Islet of Langerhans (tissue), 1 donor: ENCODE measurements around the gene SLC23A3.

Experiments used
- FAIRE-seq: peaks from one replicate; lab custom pipeline; 2011; peaks lifted over from hg19 to GRCh38; lab: Jason Lieb, UNC

Gene SLC23A3

DNA sequence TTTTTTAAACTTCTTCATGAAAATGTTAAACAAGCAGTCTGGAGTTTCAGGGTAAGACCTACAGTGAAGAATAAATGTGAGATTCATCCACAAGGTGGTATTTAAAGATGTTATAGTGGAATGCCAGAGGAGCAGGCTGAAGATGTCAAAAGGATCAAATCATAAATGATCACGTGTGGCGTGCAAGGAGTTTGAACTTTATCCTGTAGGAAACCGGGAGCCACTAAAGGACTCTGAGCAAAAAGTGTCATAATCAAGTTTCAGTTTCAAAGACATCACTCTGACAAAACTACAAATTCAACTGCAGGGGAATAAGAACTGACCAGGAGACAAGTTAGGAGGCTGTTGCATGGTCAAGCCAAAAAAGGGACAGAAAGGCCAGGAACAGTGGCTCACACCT is 29.1 kb downstream of the SLC23A3 start:
- no peak for FAIRE-seq

DNA sequence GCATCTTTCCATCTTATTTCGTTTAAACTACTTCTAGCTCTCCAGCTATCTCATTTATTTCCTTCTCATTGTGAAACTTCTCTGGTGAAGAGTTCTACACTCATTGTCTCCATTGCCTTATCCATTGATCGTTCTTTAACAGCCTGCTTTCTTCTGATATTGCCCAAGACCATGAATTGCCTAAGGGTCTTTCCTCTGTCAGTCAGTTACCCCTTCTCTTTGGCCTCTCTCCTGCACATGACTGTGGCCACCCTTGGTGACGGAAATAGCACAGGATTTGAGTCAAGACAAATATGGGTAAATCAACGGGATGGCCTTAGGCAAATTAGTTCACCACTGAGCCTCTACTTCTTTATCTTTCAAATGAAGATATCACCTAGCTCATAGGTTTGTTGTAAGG is 35.9 kb downstream of the SLC23A3 start:
- no peak for FAIRE-seq

DNA sequence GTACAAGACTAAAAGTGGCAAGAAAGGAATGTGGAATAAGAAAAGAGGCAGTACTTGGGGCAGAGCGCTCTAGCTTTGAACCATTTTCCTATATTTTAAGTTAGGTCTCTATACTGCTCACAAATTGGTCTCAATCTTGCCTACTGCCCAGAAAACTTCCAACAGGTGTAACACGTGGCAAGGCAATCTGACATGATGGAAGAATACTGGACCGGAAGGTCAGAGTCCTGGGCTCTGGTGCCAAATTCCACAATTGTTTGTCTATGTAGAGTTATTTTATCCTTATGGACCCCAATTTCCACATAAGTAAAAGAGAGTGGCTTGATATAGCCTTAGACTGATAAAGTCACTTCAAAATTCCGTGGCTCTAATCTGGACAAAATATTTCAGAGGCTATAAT is 38.1 kb downstream of the SLC23A3 start:
- FAIRE-seq = no peak

DNA sequence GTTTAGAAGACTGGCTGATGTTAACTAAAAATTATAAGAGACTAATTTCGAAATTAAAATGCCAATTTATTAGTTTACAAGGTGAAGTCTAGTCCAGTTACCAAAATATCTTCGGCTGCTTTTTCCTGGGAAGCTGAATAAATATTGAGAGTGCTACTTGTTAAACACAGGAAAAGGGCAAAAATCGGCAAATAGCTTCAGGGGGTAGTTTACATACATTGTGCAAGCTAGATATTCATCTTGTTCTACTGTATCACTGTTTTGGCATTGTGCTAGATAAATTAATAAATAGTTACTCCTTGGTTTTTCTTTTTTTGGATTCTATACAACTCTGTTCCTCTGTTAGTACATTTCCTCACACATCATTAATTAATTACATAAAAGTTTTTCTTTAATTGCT is 38.5 kb downstream of the SLC23A3 start:
- no peak for FAIRE-seq

DNA sequence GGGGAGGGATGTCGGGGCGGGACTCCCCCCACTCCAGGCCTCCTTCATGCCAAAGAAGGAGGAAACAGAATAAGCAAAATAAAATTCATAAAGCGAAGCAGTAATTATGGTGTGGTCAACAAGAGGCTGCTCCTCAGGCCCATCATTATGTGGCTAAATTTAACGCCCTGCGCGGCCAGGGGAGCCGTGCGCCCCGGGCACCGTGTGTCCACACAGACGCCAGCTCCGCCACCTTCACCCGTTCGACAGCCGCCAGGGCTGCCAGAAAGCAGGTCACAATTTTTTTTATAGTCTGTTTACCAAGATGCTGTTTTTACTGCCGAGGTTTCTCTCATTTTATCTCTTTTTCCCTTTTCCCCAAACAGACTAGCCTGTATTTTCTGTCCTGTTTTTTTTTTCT is 40.2 kb downstream of the SLC23A3 start:
- FAIRE-seq = no peak

DNA sequence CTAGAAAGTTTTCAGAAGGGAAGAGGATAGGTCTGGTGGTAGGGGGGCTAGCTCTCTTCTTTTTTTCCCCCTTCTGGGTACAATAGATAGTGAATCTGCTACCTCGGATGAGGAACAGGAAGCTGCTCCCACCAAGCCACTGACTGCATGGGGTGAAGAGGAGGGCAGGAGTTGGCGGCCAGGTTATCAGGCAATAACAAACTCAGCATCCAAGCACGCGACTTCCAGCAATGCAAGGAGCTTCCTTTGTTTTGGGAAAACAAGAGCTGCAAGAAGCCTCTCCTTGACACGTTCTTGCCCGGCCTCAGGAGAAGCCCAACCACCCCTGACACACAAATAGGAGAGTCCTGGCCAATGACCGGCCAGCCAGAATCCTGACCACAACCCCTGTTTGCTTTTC is 41.4 kb downstream of the SLC23A3 start:
- no peak for FAIRE-seq

DNA sequence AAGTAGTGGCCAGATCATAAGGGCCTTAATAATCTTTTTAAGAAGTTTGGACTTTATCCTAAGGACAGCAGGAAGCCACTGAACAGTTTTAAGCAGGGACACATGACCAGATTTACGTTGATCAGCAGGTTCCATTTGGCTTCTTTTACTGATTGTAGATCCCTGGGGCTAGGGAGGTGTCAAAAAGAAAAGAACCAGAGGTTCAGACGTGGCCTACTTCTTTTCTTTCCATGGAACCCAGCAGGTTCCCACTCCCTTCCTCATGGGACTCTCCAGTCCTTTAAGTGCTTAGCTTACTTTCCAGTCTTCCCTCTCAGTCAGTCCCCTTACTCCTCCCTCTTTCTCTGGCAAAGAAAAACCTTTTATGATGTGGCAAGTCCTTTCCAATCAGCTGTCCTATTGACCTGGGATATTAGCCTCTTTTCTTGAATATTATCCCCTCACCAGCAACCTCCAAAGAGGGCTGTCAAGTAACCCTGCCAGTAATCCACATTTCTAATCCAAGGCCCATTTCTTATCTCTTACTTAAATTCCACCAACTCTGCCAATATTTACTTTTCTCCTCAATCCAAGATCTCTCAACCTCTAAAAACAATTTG is 42.7 kb downstream of the SLC23A3 start:
- no peak for FAIRE-seq

DNA sequence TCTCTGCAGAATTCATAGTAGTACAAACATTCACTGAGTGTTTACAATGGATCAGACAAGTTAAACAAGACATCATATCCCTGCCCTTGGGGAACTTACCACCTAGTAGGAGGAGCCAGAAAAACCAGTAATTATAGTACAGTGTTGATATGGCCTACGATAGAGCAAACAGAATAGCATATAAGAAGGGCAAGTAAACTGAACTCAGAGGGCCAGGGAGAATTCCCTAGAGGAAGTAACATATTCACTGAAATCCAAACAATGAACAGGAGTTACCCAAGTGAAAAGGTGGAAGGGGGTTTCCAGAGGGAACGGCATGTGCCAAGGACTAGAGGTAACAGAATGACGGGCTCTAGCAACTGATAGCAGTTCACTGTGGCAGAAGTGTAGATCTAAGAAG is 43.3 kb downstream of the SLC23A3 start:
- FAIRE-seq = no peak

DNA sequence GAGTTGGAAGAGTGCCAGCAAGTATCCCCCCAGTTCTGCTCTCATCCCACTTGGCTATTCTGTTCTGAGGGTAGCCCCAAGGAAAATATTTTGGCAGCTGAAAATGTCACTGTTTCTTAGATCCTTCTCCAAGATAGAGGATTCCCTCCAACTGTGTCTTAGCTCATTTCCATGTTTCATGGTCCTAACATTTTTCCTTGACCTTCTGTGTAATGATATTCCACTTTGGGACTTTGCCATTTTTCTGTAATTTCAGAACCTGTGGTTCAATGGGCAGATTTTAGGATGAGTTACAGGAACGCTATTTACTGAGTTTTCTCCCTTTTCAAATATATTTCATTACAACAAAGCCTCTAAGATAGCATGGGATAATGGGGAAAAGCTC is 44.0 kb downstream of the SLC23A3 start:
- FAIRE-seq = no peak

DNA sequence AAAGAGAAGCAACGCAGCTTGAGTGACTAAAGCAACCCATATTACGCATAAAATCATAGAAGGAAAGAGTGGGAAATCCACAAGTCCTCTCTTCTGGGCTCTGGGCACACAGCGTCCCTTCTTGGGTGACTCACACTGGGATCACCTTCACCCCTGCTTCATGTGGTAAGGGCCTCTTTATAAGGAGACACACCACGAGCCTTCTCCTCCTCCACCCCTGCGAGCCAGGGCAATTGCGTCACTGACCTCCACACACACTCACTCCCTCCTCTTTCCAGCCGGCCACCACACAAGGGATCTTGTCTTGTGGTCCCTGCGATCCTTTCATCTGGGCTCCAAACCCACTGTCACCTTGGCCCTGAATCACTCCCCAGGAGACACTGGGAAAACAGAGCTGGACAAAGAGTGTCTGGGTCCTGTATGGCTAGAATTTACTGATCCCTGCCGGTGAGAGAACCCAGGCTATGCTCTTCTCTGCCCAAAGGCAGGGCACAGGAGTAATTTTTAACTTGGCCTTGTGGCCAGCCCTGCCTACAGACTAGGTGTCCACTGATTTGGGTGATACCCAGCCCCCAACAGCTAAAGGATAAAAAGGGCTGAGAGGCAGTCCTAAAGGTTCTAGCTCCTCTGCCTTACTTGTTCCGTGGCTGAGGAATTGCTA is 44.5 kb downstream of the SLC23A3 start:
- FAIRE-seq = no peak

DNA sequence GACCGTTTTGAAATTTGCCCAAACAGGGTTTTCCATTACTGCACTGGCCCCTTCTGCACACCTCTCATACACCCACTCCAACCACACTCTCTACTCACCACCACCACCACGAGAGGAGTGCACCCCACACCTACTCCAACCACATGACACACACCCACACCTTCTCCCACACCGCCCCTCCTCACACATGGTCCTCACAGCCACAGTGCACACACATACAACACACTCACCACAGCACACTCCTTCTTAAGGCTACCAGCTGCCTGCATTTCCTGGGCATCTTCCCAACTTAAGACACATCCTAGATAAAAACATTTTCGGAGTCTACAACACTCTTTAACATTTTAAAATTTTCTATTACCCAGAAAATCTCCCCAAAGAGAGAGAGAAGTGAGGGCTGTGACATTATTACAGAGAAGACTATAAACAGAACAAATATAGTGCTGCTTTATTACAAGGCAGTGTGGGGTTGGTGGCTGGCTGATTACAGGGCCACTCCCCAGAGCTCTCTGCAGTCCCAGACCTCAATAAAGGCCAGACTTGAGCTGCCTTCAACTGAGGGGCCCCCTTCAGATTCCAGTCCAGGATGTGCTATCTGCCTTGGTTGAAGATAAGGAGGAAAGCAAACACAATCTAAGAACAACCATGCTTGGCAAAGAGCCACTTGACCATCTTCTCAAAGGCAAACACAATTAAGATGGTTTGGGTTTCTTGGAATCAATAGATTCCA is 45.3 kb downstream of the SLC23A3 start:
- FAIRE-seq = no peak

DNA sequence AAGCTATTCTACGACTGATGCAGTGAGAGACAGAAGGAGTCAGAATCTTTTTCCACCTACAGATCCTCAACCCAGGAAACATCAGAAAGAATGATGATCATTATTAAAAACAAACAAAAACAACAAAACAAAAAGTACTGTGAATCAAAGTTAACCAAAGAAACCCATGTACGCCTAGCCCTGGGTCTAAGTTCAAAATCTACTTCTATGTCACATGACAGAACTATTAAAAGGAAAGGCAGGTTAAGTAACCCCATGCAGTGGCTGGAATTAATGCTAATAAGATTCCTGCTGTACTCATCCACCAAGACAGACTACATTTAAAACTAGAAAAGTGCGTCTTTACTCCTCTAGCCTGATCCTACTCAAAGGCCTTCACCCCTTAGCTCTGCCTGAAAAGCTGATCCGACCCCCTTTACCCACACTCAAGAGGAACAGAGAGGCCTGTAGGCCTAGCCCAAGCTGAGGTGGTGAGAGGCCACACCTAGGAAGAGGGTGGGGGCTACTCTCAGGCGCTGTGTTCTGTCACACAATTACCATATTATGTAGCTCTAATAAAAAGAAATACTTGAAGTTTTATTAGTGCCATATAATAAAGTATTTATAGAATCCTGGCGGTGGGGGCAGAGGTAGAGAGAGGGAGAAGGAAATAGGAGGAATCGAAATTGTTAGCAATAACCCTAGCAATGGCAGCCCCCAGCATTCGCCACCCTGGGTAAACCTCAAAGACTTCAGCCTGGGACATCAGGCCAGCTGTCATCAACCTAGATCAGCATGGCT is 46.3 kb downstream of the SLC23A3 start:
- no peak for FAIRE-seq

DNA sequence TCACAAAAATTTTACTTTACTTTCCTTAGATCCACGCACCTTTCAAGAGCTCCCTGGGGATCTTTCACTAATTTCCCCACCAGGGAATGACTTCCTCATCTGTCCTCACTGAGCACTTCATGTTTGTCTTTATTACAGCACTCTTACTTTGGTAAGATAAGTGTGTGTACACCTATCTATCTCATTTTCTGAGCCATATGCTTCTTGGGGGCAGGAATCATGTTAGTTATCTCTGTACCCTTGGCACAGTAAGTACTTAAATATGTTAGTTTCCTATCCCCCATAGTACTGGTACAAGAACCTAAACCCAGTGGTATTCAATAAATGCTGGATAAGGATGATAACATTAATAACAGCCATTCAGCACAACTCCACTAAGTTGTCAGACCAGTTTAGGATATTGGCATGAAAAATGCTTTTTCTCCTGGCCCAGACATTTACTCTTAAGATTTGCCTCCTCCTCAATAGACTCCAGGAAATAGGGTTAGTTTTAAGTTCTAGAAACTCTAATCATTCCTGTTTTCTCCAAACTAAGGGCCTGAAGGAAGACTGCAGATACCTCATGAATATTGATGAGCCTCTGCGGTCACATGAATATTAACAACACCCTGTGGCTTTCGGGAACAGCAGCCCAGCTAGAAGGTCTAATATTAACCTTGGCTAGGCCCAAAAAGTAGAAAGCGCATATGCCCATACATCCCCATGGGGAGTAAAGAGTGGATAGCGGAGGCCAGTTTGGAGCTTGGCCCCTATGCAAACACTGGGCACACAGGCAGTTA is 47.4 kb downstream of the SLC23A3 start:
- FAIRE-seq = no peak

DNA sequence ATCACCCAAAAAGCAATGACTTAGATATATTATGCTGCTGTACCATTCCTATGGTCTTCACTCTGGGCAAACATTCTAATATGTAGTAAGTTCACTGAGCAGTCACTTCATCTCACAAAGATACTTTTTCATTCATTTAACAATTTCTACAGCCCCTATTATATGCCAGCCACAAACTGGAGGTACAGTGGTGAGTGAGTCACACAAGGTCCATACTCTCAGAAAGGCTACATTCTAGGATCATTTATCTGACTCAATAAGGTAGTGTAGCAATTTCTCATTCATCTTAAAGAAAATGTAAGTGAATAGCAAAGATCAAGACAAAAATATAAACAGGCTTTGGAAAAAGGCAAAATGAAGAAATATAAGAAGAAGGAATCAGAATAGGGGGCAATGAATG is 49.7 kb downstream of the SLC23A3 start:
- no peak for FAIRE-seq

DNA sequence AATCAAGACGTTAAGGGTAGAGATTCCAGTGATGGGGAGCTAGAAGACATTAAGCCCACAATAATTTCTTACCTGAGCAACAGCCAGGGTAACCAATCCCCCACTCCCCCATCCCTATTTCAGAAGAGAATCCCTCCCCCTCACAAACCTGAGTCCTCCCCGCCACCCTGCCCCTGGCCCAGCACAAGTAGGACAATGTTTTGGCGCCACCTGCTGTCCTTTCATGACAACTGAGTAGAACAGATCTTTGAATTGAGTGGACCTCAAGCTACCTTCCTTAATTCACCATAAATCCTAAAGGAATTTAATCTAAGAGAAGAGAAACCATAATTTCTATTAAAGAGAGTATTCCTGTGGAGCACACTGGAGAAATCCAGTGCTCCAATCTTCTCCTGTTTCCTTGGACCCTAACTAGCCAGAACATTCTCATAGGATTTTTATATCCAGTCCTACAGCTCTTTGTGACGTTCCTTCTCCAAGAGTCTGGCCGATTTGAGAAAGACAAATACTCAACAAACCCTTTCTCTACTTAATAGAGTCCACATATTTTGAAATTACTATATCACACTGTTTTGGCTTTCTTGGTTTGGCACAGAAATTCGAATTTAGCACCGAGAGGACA is 50.3 kb downstream of the SLC23A3 start:
- no peak for FAIRE-seq

DNA sequence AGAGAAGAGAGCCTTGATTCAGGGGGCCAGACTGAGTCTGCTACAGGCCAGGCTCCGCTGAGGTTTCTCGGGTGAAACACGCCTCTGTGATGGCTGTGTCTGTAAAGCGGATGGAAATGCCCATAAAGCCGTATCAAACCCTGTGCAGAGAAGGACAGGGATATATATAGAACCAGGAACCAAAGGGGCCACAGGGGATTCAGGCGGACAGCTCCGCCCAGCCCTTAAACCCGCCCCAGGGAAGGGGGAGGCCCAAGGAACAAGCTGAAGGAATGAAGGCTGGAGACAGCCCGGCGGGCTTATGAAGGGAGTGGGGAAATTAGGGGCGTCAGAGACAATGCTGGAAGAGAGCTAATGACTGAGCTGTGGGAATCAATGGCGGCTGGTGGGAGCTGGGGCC is 51.3 kb downstream of the SLC23A3 start:
- no peak for FAIRE-seq

DNA sequence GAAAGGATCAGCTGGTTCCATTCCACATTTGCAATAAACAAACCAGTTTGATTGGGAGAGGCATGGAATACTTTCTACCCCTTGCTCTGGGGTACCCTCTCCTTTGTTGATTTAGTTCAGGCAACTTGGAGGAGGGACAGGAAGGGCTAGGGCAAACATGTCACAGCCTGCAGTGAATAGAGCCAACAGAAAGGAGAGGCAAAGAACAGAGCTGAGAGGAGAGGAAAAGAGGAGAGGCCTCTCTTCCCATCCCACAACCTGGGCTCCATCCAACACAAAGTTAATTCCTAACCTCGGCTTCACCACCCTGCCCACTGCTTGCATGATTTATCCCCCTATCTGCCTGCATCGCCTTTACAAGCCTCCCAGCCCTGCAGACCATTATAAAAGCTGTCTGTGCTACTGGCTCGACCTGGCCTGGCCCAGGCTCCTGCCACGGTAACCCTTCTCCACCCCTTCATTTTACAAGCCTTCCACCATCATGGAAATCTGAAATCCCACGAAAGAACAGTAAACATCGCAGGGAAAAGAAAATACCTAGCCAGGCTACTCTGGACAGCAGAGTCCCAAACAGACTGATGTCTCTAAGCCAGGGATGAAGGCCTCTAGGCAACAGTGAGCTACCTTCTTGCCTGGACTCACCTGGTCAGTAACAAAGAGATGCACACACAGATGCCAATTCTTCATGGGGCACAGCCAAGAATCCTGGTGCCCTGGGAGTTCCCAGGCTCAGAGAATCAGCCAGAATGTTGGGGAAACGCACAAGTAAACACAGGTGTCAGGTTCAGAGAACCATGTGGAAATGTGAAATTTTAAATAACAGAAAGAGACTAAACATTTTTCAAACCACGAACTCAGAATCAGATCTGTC is 52.8 kb downstream of the SLC23A3 start:
- no peak for FAIRE-seq

DNA sequence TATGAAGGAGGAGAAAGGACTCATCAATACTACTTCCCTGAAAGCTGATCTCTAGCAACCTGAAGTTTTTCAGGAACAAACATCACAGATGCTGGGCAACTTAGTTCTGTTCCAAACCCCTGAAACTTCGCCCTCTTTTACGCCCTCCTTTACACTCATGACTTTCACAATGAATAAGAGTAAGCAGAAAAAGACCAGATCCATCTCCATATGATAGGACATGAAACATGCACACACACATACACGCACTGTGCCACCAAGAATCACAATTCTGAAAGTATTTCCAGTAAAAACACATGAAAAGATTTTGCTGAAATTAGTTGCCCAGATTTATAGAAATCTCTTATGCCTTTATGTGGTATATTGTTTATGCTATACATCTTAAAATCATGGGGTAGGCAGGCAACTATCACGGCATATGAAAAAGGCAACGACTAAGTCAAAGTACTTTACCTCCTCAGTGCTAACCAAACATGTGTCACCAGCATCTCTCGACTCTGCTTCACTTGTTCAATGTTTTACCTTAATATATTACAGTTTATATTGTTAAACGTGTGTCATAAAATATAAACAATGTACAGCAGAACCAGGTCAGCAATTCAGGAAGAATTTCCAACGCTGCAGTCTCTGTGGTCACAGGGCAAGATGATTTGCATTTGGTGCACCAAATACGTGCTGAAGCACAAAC is 57.0 kb downstream of the SLC23A3 start:
- no peak for FAIRE-seq

DNA sequence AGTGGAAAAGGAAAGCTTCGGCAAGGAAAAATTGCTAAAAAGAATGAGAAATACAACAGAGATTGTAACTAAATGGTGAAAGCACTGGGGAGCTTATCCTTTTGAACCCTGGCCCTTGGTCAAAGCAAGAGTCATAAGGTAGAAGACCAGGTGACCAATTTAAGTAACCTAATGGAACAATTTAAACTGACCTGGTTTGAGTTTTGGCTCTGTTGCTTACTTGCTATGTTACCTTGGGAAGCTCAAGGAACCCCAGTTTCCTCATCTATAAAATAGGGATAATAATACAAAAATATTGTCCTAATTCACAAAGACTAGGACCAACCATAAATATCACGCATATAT is 57.8 kb downstream of the SLC23A3 start:
- FAIRE-seq = no peak
